GM12872 (cell line): Measurements from ENCODE around the gene TAF8.

Experiments used
- CTCF ChIP-seq: IDR thresholded peaks from 3 replicates; pipeline ENCODE4 v1.5.1; 2011; ENCODE audit warnings: low read depth, mild to moderate bottlenecking, low read length, moderate library complexity; ENCODE audit not compliant: insufficient read depth

The TAF8 gene

GRCh38 chr6:42043787-42044475, 6.4 kb upstream of the TAF8 start:
- peak; percentile 90 for TF ChIP-seq CTCF

DNA sequence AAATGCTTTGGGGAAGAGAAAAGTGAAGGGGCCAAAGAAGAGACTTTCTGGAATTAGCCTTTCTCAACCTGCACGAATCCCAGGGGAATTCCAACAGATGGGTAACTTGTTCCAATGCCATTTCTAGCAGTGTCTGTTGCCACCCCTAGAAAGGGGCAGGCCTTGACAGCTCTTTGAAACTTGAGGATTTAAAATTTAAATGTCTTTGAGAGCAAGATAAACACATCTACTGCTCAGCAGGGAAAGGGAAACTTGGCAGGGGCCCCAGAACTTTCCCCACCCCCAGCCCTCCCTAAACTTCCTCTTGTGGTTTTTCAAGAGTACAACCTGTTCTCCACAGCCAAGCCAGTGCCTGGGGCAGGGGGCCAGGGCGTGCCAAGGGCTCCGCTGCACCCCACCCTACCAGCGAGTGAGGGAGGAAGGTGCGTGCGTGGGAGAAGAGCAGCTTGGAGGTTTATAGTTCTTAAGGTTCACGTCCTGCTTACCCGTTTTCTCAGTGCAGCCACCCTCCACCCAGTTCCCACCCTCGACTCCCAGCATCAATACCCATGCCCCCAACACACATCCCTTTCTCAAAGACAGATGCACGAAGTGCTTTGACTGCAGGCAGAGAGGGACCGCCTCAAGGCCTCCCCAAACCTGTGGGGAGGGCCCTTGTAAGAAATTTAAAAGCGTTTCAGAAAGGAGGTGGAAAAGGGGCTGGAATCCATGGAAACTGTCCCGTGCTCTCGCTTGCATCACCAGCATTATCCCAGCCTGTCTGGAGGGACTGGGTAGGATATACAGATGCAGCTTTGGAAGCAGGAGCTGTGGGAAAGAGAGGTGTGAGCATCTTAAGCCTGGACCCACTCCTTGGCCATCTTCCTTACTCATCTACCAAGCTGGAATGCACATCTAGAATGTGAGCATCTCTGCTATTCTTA, 4.5 kb upstream of the TAF8 start:
- no peak for TF ChIP-seq CTCF

- TF ChIP-seq CTCF = no peak
Observed at GRCh38 chr6:42046464-42047212, 3.7 kb upstream of the TAF8 start.

- no peak for TF ChIP-seq CTCF
Observed at GRCh38 chr6:42047213-42047590, 3.1 kb upstream of the TAF8 start.

GRCh38 chr6:42047790-42048405, 2.4 kb upstream of the TAF8 start:
- no peak for TF ChIP-seq CTCF

- TF ChIP-seq CTCF = no peak
Observed at GRCh38 chr6:42049116-42049809, 1.1 kb upstream of the TAF8 start.
